Astrocyte (in vitro differentiated cells and primary cell): ENCODE results near the gene APLP2. TPM values are rescaled to one million over a fixed set of nuclear protein-coding genes. Genes with fewer than 3 reads are reported as not detected.

Experiments used
- DNase-seq: peaks from one replicate; pipeline ENCODE4 v3.0.0-alpha.2; 2010; ENCODE audit warnings: low read depth
- FAIRE-seq: peaks from 2 replicates; lab custom pipeline; 2011; peaks lifted over from hg19 to GRCh38; lab: Jason Lieb, UNC
- H2AFZ ChIP-seq: 2 replicates; pipeline ENCODE4 v1.6.0; 2012; ENCODE audit warnings: low read depth, low read length, inconsistent platforms
- H3K27ac ChIP-seq: 2 replicates; pipeline ENCODE4 v1.5.1; 2011; ENCODE audit warnings: low read depth, low read length, inconsistent platforms
- H3K27me3 ChIP-seq: 2 replicates; pipeline ENCODE4 v1.6.0; 2011; ENCODE audit warnings: low read length, inconsistent platforms; ENCODE audit not compliant: insufficient read depth
- H3K36me3 ChIP-seq: 2 replicates; pipeline ENCODE4 v1.5.1; 2011; ENCODE audit warnings: low read length, inconsistent platforms; ENCODE audit not compliant: insufficient read depth
- H3K4me1 ChIP-seq: 2 replicates; pipeline ENCODE4 v1.5.1; 2011; ENCODE audit warnings: low read length, inconsistent platforms; ENCODE audit not compliant: insufficient read depth
- H3K4me2 ChIP-seq: 2 replicates; pipeline ENCODE4 v1.6.0; 2012; ENCODE audit warnings: low read length, inconsistent platforms
- H3K4me3 ChIP-seq: 2 replicates; pipeline ENCODE4 v1.5.1; 2011; ENCODE audit warnings: low read depth, mild to moderate bottlenecking, low read length, inconsistent platforms; ENCODE audit not compliant: insufficient read depth
- H3K79me2 ChIP-seq: 2 replicates; pipeline ENCODE4 v1.6.0; 2012; ENCODE audit warnings: mild to moderate bottlenecking, low read length, inconsistent platforms; ENCODE audit not compliant: insufficient read depth
- H3K9ac ChIP-seq: 2 replicates; pipeline ENCODE4 v1.6.0; 2012; ENCODE audit warnings: mild to moderate bottlenecking, low read length, inconsistent platforms
- H3K9me3 ChIP-seq: 2 replicates; pipeline ENCODE4 v1.5.1; 2012; ENCODE audit warnings: low read depth, mild to moderate bottlenecking, low read length, inconsistent platforms; ENCODE audit not compliant: insufficient read depth
- H4K20me1 ChIP-seq: 2 replicates; pipeline ENCODE4 v1.6.0; 2012; ENCODE audit warnings: low read length, inconsistent platforms; ENCODE audit not compliant: insufficient read depth
- H3K27ac Mint-ChIP-seq: one replicate; pipeline ENCODE4 v1.8.0; 2021; ENCODE audit warnings: mild to moderate bottlenecking, mixed read lengths; ENCODE audit not compliant: unreplicated experiment
- H3K27me3 Mint-ChIP-seq: one replicate; pipeline ENCODE4 v1.8.0; 2021; ENCODE audit warnings: low read depth, mixed read lengths; ENCODE audit not compliant: unreplicated experiment
- H3K36me3 Mint-ChIP-seq: one replicate; pipeline ENCODE4 v1.8.0; 2021; ENCODE audit warnings: low read depth, mixed read lengths; ENCODE audit not compliant: unreplicated experiment
- H3K4me1 Mint-ChIP-seq: one replicate; pipeline ENCODE4 v1.8.0; 2021; ENCODE audit warnings: low read depth, mixed read lengths; ENCODE audit not compliant: unreplicated experiment
- H3K4me3 Mint-ChIP-seq: one replicate; pipeline ENCODE4 v1.8.0; 2021; ENCODE audit warnings: mild to moderate bottlenecking, moderate library complexity, mixed read lengths; ENCODE audit not compliant: unreplicated experiment
- H3K9me3 Mint-ChIP-seq: one replicate; pipeline ENCODE4 v1.8.0; 2021; ENCODE audit warnings: mild to moderate bottlenecking, mixed read lengths; ENCODE audit not compliant: unreplicated experiment
- CTCF ChIP-seq: IDR thresholded peaks from 2 replicates; pipeline ENCODE4 v1.5.1; 2011; ENCODE audit warnings: low read depth, mild to moderate bottlenecking, inconsistent platforms, low read length, moderate library complexity; ENCODE audit not compliant: insufficient read depth
- EZH2 ChIP-seq: IDR thresholded peaks from 2 replicates; pipeline ENCODE4 v1.6.1; 2012; ENCODE audit warnings: mild to moderate bottlenecking, low read length, inconsistent platforms; ENCODE audit not compliant: insufficient read depth
- total RNA-seq: library from RNA; stranded (reverse); gene quantifications from 2 replicates; pipeline ENCODE4 v1.2.1, GENCODE V29; 2021

The APLP2 gene
- total RNA-seq, 1 donor from 2014 or later, result 849 TPM

- H3K36me3 Mint-ChIP-seq, result peaks cover 36% of the 10 kb centered on the region
- Histone ChIP-seq H3K27me3 (no peaks in the 10 kb centered on the region), H3K79me2 (peaks cover 3% of the 10 kb centered on the region), H3K9me3 (no peaks in the 10 kb centered on the region), H3K4me3 (no peak overlapping the region), H3K36me3 (peaks cover under 1% of the 10 kb centered on the region), H3K4me2 (no peak overlapping the region), H2AFZ (no peak overlapping the region), H3K4me1 (no peaks in the 10 kb centered on the region), H3K9ac (no peak overlapping the region), H3K27ac (no peak overlapping the region), H4K20me1 (peaks cover 34% of the 10 kb centered on the region)
- no peaks in the 10 kb centered on the region for H3K27me3 Mint-ChIP-seq
- H3K4me1 Mint-ChIP-seq, result peaks cover 8% of the 10 kb centered on the region
- FAIRE-seq, result no peak
- no peak for DNase-seq
- TF ChIP-seq CTCF (no peak), EZH2 (no peak)
- no peaks in the 10 kb centered on the region for H3K9me3 Mint-ChIP-seq
- H3K4me3 Mint-ChIP-seq, result no peak overlapping the region
- no peak overlapping the region for H3K27ac Mint-ChIP-seq
These were observed 66.4 kb downstream of the APLP2 start for GRCh38 chr11:130136107-130136506.

- Mint-ChIP-seq H3K27ac (no peak overlapping the region), H3K4me3 (no peak overlapping the region), H3K36me3 (peaks cover 38% of the 10 kb centered on the region), H3K4me1 (peaks cover 8% of the 10 kb centered on the region), H3K9me3 (no peaks in the 10 kb centered on the region), H3K27me3 (no peaks in the 10 kb centered on the region)
- Histone ChIP-seq H3K36me3 (peaks cover 3% of the 10 kb centered on the region), H3K9me3 (no peaks in the 10 kb centered on the region), H3K79me2 (peaks cover 3% of the 10 kb centered on the region), H3K4me1 (peaks cover 3% of the 10 kb centered on the region), H3K4me2 (no peak overlapping the region), H3K9ac (no peak overlapping the region), H2AFZ (no peak overlapping the region), H3K27me3 (no peaks in the 10 kb centered on the region), H4K20me1 (peaks cover 34% of the 10 kb centered on the region), H3K27ac (no peak overlapping the region), H3K4me3 (no peak overlapping the region)
- FAIRE-seq (no peak), DNase-seq (no peak)
- TF ChIP-seq CTCF (no peak), EZH2 (no peak)
These were observed 68.3 kb downstream of the APLP2 start for GRCh38 chr11:130137999-130138398.

- Histone ChIP-seq H3K4me1 (peaks cover 3% of the 10 kb centered on the region), H4K20me1 (peaks cover 32% of the 10 kb centered on the region), H3K27ac (no peak overlapping the region), H3K4me2 (no peak overlapping the region), H3K9me3 (no peaks in the 10 kb centered on the region), H3K36me3 (peaks cover 5% of the 10 kb centered on the region), H3K4me3 (no peak overlapping the region), H3K27me3 (no peaks in the 10 kb centered on the region), H3K79me2 (peaks cover 3% of the 10 kb centered on the region), H3K9ac (no peak overlapping the region), H2AFZ (no peak overlapping the region)
- TF ChIP-seq EZH2, result no peak
- no peak for TF ChIP-seq CTCF
- no peaks in the 10 kb centered on the region for H3K9me3 Mint-ChIP-seq
- no peak for DNase-seq
- FAIRE-seq, result no peak
- no peaks in the 10 kb centered on the region for H3K27me3 Mint-ChIP-seq
- H3K4me3 Mint-ChIP-seq, result no peak overlapping the region
- H3K4me1 Mint-ChIP-seq, result peaks cover 8% of the 10 kb centered on the region
- H3K27ac Mint-ChIP-seq, result no peak overlapping the region
- peaks cover 32% of the 10 kb centered on the region for H3K36me3 Mint-ChIP-seq
These were observed 69.7 kb downstream of the APLP2 start for GRCh38 chr11:130139401-130139800.
